Measurements from ENCODE around the gene YY1. TPM values are rescaled to one million over a fixed set of nuclear protein-coding genes. Genes with fewer than 3 reads are reported as not detected.

The YY1 gene
- total RNA-seq, 6 donors from 2014 or later, result 35.6 to 70.4 (median 52.4) TPM

DNA sequence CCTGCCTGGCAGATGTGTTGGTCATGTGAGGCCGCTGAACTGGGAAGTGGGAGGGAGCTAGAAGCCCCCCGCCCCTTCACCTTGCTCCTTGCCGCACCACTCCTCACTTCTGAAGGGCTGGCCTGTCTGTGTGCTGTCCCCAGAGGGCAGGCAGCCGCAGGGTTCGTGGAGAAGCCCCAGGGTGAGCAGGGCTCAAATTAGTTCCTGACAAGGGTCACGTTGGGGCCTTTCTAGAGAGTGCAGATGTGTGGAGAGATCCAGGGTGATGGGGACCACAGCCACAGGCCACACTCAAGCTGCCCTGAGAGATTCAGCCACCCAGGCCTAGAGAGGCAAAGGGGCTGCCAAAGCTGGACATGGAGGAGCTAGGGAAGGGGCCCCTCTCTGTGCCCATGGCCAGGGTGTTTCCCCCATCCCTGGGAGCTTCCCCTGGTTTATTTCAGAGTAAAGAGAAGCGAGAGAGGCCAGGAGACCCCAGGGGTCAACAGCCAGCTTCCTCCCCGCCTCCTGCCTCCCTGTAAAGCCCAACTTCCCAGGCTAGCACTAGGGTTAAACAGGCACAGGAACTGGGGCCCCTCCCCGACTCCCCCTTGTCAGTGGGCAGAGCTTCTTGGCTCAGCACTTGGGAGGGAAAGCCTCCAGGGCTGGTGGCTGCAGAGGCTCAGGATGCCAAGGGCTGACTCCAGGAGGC is 51.1 kb downstream of the YY1 start:
- peaks cover 9 to 24% (median 21%) of the 10 kb centered on the region in 4 donors for H3K36me3 ChIP-seq
- TF ChIP-seq POLR2AphosphoS5 (IDR thresholded peaks at IDR 0.05) (no peak), EP300 (IDR thresholded peaks at IDR 0.05) (no peak), POLR2A (IDR thresholded peaks at IDR 0.05) (no peak)
- TF ChIP-seq, protein P1, sequence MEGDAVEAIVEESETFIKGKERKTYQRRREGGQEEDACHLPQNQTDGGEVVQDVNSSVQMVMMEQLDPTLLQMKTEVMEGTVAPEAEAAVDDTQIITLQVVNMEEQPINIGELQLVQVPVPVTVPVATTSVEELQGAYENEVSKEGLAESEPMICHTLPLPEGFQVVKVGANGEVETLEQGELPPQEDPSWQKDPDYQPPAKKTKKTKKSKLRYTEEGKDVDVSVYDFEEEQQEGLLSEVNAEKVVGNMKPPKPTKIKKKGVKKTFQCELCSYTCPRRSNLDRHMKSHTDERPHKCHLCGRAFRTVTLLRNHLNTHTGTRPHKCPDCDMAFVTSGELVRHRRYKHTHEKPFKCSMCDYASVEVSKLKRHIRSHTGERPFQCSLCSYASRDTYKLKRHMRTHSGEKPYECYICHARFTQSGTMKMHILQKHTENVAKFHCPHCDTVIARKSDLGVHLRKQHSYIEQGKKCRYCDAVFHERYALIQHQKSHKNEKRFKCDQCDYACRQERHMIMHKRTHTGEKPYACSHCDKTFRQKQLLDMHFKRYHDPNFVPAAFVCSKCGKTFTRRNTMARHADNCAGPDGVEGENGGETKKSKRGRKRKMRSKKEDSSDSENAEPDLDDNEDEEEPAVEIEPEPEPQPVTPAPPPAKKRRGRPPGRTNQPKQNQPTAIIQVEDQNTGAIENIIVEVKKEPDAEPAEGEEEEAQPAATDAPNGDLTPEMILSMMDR (IDR thresholded peaks at IDR 0.05), result no peak
- no peaks in the 10 kb centered on the region for H3K9me3 ChIP-seq
- DNase-seq (no peak), ATAC-seq (ENCODE audit: low FRiP score in 2 of 2) (no peak)
- WGBS, 2 donors, result 75 to 85% methylated on average over 8 to 9 of the region's 9 CpGs
- no peak overlapping the region for H3K27ac ChIP-seq
- no peak overlapping the region for H3K4me3 ChIP-seq
- peaks cover 7 to 14% (median 11%) of the 10 kb centered on the region in 4 donors for H3K4me1 ChIP-seq
- no peaks in the 10 kb centered on the region for H3K27me3 ChIP-seq

DNA sequence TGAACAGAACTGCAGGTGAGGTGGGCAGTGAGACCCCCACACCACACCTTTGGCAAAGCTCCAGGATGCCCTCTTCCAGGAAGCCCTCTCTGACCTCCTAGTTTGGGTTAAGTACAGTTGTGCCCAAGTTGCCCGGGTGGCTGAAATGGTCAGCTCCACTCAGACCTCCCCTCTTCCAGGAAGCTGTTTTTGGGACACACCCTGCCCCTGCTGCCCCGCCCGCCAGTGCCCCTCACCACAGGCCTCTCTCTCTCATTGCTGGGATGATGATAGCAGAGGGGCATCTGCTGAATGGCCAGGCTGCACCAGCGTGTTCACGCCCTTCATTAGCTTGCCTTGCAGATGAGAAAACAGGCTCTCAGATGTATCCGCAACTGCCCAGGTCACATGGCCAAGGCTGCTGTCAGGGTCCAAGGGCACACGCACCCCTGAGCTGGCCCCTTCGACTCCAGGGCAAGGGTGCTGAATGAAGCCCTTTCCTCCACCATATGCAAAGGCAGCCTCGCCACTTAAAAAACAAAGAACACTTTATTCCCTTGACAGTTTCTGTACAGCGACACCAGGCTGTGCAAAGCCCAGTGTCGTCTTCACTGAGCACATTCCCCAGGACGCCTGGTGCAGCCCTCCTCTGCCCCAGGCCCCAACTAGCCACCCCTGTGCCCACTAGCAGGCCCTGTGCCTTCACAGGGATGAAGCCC is 51.8 kb downstream of the YY1 start:
- no peak for ATAC-seq (ENCODE audit: low FRiP score in 2 of 2)

DNA sequence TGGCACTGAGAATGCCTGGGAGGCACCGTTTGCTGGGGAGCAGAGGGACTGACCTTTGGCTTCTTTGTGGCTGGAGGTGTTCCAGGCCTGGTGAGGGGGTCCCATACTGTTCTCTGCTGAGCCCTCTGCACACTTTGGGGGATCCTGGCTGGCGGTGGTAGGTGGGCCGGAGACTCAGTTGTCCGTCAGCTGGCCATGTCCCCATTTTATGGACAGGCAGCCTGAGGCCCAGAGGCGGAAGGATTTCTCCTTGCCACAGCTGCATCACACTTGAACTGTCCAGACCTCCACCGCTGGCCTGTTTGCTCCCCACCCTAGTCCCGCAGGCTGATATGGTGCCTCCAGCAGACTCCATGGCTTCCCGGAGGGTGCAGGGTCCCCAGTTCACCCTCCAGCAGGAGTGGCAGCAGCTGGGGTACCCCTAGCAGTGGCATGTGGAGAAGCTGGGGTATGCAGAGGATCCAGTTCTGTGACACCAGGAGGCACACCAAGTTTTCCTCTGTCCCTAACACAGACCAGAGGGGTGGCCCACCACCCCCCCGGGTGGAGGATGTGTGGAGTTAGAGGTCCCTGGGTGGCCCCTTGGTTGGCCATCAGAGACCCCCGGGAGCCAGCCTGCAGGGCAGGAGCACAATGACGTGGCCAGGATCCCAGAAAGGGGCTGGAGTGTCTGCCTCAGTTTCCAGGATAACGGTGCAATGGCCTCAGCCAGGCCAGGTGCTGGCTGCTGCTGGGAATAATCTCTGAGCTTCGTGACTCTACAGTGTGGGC is 52.5 kb downstream of the YY1 start:
- no peaks in the 10 kb centered on the region for H3K9me3 ChIP-seq
- peaks cover 9 to 24% (median 21%) of the 10 kb centered on the region in 4 donors for H3K36me3 ChIP-seq
- ATAC-seq (ENCODE audit: low FRiP score in 2 of 2) (no peak), DNase-seq (no peak)
- WGBS, 2 donors, result 92 to 97% methylated on average over 4 to 13 of the region's 13 CpGs
- no peak overlapping the region for H3K27ac ChIP-seq
- no peaks in the 10 kb centered on the region for H3K27me3 ChIP-seq
- no peak for TF ChIP-seq POLR2A (IDR thresholded peaks at IDR 0.05)
- no peak for TF ChIP-seq EP300 (IDR thresholded peaks at IDR 0.05)
- TF ChIP-seq, protein P1 (IDR thresholded peaks at IDR 0.05), result no peak
- no peak for TF ChIP-seq POLR2AphosphoS5 (IDR thresholded peaks at IDR 0.05)
- peaks cover 4 to 14% (median 7%) of the 10 kb centered on the region in 4 donors for H3K4me1 ChIP-seq
- H3K4me3 ChIP-seq, result no peak overlapping the region

More for the DNA sequence above, 51.8 kb downstream of the YY1 start:
- no peak for DNase-seq
- Histone ChIP-seq H3K4me1 (peaks cover 6 to 11% (median 8%) of the 10 kb centered on the region in 4 donors), H3K27me3 (no peaks in the 10 kb centered on the region), H3K4me3 (no peak overlapping the region), H3K9me3 (no peaks in the 10 kb centered on the region), H3K27ac (no peak overlapping the region), H3K36me3 (peaks cover 9 to 24% (median 21%) of the 10 kb centered on the region in 4 donors)
- WGBS, 2 donors, result 89 to 93% methylated on average over 9 to 12 of the region's 12 CpGs
- TF ChIP-seq, protein P1 (IDR thresholded peaks at IDR 0.05), result no peak
- TF ChIP-seq EP300 (IDR thresholded peaks at IDR 0.05) (no peak), POLR2AphosphoS5 (IDR thresholded peaks at IDR 0.05) (no peak), POLR2A (IDR thresholded peaks at IDR 0.05) (no peak)

DNA sequence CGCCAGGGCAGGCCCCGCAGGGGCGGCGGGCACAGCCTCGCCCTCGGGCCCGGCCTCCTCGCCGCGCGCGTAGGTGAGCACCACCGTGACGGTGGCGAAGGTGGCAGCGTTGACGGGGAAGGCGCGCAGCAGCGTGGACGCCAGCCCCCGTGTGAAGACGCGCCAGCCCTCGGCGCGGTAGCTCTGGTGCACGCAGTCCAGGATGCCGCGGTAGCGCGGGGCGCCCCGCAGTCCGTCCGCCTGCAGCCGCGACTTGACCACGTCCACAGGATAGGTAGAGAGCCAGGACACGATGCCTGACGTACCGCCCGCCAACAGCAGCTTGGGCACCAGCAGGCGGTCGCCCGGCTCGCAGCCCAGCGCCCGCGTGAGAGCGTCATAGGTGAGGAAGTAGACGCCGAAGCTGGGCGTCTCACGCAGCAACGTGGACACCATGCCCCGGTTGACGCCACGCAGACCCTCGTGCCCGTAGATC is 53.4 kb downstream of the YY1 start:
- Histone ChIP-seq H3K4me1 (peaks cover 12 to 23% (median 16%) of the 10 kb centered on the region in 4 donors), H3K4me3 (no peak overlapping the region), H3K9me3 (no peaks in the 10 kb centered on the region), H3K27me3 (no peaks in the 10 kb centered on the region), H3K36me3 (peaks cover 9 to 24% (median 21%) of the 10 kb centered on the region in 4 donors), H3K27ac (no peak overlapping the region)
- TF ChIP-seq EP300 (IDR thresholded peaks at IDR 0.05), result no peak
- TF ChIP-seq, protein P1 (IDR thresholded peaks at IDR 0.05), result no peak
- no peak for TF ChIP-seq POLR2A (IDR thresholded peaks at IDR 0.05)
- no peak for TF ChIP-seq POLR2AphosphoS5 (IDR thresholded peaks at IDR 0.05)
- no peak for ATAC-seq (ENCODE audit: low FRiP score in 2 of 2)
- WGBS, 2 donors, result 97 to 99% methylated on average over 48 to 58 of the region's 61 CpGs
- DNase-seq, result peak in 1 of 2 donors; percentile 86

Data from upper lobe of left lung (tissue), 6 donors.